AG04450 (cell line): ENCODE measurements around the gene DOCK4. TPM values are rescaled to one million over a fixed set of nuclear protein-coding genes. Genes with fewer than 3 reads are reported as not detected.

Experiments
- CTCF ChIA-PET: fragments of 300-600, 350-600 bp; formaldehyde crosslinking; extraction: SDS; loops from one replicate; lab custom pipeline; 2022; ENCODE audit warnings: antibody characterized with exemption, inconsistent platforms; lab: Charles Lee
- POLR2A ChIA-PET: fragments of 350-600 bp; formaldehyde crosslinking; extraction: SDS; loops from one replicate; lab custom pipeline; 2021; ENCODE audit warnings: antibody characterized with exemption, inconsistent platforms; lab: Yijun Ruan, JAX
- DNase-seq: peaks from one replicate; pipeline ENCODE4 v3.0.0-alpha.2; 2011; ENCODE audit warnings: low read depth, low spot score
- H3K27ac ChIP-seq: one replicate; pipeline ENCODE4 v1.5.1; 2012; ENCODE audit warnings: low read depth, low read length, control low read depth
- H3K27me3 ChIP-seq: one replicate; pipeline ENCODE4 v1.6.0; 2012; ENCODE audit warnings: low read length; ENCODE audit not compliant: control insufficient read depth, insufficient read depth
- H3K4me3 ChIP-seq: 2 replicates; pipeline ENCODE4 v1.5.1; 2011; ENCODE audit warnings: mild to moderate bottlenecking, low read depth, low read length, control low read depth
- H3K9me3 ChIP-seq: 2 replicates; pipeline ENCODE4 v1.5.1; 2012; ENCODE audit warnings: low read length; ENCODE audit not compliant: control insufficient read depth, insufficient read depth
- polyA plus RNA-seq: library from polyadenylated mRNA; depleted of rRNA; stranded (reverse); fragments of >200 nt; gene quantifications from 2 replicates; pipeline ENCODE4 v1.2.3, GENCODE V29; 2011
- TF ChIP-seq, protein P1 (sequence below): IDR thresholded peaks from 2 replicates; pipeline ENCODE4 v1.5.1; 2011; ENCODE audit warnings: low read depth, low read length, control low read depth, inconsistent platforms

The DOCK4 gene
- polyA plus RNA-seq, 1 experiment = 12.6 TPM

DNA sequence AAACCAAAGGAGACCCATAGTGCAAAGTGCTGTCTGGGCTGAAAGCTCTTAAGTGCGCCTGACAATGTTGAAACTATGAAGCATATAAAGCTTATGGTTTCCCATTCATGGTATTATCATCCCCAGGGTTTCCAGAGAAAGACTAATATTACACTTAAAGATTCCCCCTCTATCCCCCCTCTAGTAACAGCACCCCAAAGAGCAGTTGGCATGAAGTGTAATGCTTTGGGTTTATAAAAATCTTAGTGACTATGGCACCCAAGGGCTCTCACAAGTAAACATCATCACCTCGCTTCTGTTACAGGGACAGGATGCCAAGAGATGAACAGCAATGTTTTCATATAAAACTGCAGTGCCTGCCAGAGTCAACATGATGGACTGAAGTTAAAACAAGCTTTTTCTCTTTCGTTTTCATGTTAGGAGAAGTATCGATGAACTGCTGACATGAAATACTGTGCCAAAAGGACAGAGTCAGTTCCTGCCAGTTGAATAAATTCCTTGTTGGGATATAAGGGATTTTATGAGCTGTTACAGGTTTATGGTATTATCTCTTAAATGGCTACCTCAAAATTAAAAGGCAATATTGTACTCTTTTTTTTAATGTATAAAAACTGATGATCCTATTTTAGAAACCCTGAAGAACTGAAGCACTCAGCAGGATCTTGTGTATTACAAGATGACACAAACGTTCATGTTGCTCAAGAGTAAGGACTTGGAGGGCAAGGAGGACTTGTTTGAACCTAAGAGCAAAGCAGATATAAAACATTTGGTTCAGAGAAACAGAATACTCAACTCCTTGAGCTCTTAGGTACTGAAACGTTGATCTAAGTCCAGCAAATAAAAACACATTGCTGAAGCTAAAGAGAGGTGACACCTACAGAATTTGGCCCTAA lies 440.2 kb downstream of the DOCK4 start:
- ChIA-PET CTCF (interaction anchor here (1.0 to 2.3 kb wide), 6 partner anchors 9 to 89 kb away, joined by 3 to 17 read pairs (median 4); no protein-coding TSS in a partner anchor), POLR2A (no interaction called here)
- Histone ChIP-seq H3K27ac (no peak overlapping the region), H3K9me3 (no peaks in the 10 kb centered on the region), H3K4me3 (no peak overlapping the region), H3K27me3 (no peaks in the 10 kb centered on the region)
- DNase-seq = no peak
- TF ChIP-seq, protein P1, sequence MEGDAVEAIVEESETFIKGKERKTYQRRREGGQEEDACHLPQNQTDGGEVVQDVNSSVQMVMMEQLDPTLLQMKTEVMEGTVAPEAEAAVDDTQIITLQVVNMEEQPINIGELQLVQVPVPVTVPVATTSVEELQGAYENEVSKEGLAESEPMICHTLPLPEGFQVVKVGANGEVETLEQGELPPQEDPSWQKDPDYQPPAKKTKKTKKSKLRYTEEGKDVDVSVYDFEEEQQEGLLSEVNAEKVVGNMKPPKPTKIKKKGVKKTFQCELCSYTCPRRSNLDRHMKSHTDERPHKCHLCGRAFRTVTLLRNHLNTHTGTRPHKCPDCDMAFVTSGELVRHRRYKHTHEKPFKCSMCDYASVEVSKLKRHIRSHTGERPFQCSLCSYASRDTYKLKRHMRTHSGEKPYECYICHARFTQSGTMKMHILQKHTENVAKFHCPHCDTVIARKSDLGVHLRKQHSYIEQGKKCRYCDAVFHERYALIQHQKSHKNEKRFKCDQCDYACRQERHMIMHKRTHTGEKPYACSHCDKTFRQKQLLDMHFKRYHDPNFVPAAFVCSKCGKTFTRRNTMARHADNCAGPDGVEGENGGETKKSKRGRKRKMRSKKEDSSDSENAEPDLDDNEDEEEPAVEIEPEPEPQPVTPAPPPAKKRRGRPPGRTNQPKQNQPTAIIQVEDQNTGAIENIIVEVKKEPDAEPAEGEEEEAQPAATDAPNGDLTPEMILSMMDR = no peak

DNA sequence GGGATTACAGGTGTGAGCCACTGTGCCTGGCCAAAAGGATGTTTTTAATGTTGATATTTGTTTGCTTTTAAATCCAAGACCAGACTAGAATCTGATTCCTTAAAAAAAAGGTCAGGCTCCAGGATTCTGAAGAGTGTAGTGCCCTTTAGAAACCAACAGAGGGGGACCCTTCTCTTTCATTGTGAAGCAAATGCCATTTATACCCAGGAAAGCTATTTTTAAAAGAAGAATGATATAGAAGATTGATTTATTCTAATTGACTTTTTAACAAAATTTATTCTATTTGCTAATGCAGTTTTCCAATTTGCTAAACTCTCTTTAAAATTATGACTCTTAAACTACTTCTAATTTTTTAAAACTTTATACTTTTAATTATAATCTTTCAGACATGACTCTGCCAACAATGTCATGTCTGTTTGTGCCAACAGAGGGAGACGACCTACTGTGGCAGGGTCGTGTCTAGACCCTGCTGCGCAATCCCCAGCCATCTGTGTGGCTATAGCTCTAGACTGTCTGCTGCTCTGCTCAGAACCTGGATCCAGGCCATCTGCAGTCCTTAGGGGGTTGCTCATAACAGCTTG lies 442.9 kb downstream of the DOCK4 start:
- Histone ChIP-seq H3K4me3 (no peak overlapping the region), H3K9me3 (no peaks in the 10 kb centered on the region), H3K27me3 (no peaks in the 10 kb centered on the region), H3K27ac (no peak overlapping the region)
- DNase-seq = peak; percentile 32
- TF ChIP-seq, protein P1 = peak; percentile 77
- CTCF ChIA-PET = interaction anchor here (0.5 to 5.3 kb wide), 38 partner anchors 8 to 733 kb away, joined by 3 to 78 read pairs (median 4); partner anchors contain the start of genes IFRD1 and ZNF277
- POLR2A ChIA-PET = interaction anchor here (0.6 to 1.3 kb wide), 2 partner anchors 30 to 92 kb away, joined by 3 to 4 read pairs; no protein-coding TSS in a partner anchor

GRCh38 chr7:111762799-111763198 lies 443.4 kb downstream of the DOCK4 start:
- TF ChIP-seq, protein P1 = no peak
- DNase-seq = no peak
- Histone ChIP-seq H3K27me3 (no peaks in the 10 kb centered on the region), H3K9me3 (no peaks in the 10 kb centered on the region), H3K27ac (no peak overlapping the region), H3K4me3 (no peak overlapping the region)
- ChIA-PET CTCF (interaction anchor here (0.7 to 5.3 kb wide), 31 partner anchors 9 to 734 kb away, joined by 3 to 78 read pairs (median 4); partner anchors contain the start of genes IFRD1 and ZNF277), POLR2A (interaction anchor here (0.6 to 1.3 kb wide), 2 partner anchors 31 to 92 kb away, joined by 3 to 4 read pairs; no protein-coding TSS in a partner anchor)

DNA sequence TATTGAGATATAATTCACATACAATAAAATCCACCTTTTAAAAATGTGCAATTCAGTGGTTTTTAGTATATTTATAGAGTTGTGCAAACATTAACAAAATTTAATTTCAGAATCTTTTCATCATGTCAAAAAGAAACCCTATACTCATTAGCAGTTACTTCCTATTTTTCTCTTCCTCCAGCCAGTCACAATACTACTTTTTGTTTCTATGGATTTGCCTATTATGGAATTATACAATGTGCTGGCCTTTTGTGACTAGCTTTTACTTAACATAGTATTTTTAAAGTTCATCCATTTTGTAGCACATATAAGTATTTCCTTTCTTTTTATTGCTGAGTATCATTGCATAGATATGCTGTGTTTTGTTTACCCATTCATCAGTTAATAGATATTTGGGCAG lies 444.0 kb downstream of the DOCK4 start:
- H3K27me3 ChIP-seq = no peaks in the 10 kb centered on the region
- DNase-seq = no peak
- no peak overlapping the region for H3K27ac ChIP-seq
- TF ChIP-seq, protein P1 = no peak
- ChIA-PET POLR2A (no interaction called here), CTCF (interaction anchor here (0.7 to 5.3 kb wide), 20 partner anchors 9 to 722 kb away, joined by 3 to 78 read pairs (median 6); partner anchors contain the start of gene ZNF277)
- H3K4me3 ChIP-seq = no peak overlapping the region
- H3K9me3 ChIP-seq = no peaks in the 10 kb centered on the region
